ENCODE data around the gene SLC10A1. TPM values are rescaled to one million over a fixed set of nuclear protein-coding genes. Genes with fewer than 3 reads are reported as not detected.
A peak's percentile ranks its signal among the peaks of the same experiment; 100 is the strongest.

SLC10A1 gene
- total RNA-seq, 4 donors from 2014 or later, result not detected

- peaks cover 3 to 45% (median 34%) of the 10 kb centered on the region in 3 donors for H3K36me3 ChIP-seq
- peak; percentile 10 to 97 for TF ChIP-seq POLR2A (IDR thresholded peaks at IDR 0.05)
- TF ChIP-seq, protein P1, sequence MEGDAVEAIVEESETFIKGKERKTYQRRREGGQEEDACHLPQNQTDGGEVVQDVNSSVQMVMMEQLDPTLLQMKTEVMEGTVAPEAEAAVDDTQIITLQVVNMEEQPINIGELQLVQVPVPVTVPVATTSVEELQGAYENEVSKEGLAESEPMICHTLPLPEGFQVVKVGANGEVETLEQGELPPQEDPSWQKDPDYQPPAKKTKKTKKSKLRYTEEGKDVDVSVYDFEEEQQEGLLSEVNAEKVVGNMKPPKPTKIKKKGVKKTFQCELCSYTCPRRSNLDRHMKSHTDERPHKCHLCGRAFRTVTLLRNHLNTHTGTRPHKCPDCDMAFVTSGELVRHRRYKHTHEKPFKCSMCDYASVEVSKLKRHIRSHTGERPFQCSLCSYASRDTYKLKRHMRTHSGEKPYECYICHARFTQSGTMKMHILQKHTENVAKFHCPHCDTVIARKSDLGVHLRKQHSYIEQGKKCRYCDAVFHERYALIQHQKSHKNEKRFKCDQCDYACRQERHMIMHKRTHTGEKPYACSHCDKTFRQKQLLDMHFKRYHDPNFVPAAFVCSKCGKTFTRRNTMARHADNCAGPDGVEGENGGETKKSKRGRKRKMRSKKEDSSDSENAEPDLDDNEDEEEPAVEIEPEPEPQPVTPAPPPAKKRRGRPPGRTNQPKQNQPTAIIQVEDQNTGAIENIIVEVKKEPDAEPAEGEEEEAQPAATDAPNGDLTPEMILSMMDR (IDR thresholded peaks at IDR 0.05), result peak in 2 of 5 experiments; percentile 26 to 30
- TF ChIP-seq EP300 (IDR thresholded peaks at IDR 0.05), result peak; percentile 80 to 87
- no peaks in the 10 kb centered on the region for H3K27me3 ChIP-seq
- WGBS, 2 donors, result 0% methylated on average over 23 to 33 of the region's 54 CpGs
- no peaks in the 10 kb centered on the region for H3K9me3 ChIP-seq
- H3K4me3 ChIP-seq, result peak overlapping the region; percentile 72 to 96 (median 88)
- H3K27ac ChIP-seq, result peak overlapping the region; percentile 99 to 100 (median 100)
- DNase-seq (ENCODE audit: low spot score in 2 of 2), result peak; percentile 75 to 80
- peaks cover 6 to 51% (median 30%) of the 10 kb centered on the region in 4 donors for H3K4me1 ChIP-seq
These were observed 29.6 kb downstream of the SLC10A1 start for GRCh38 chr14:69767369-69767999.

GRCh38 chr14:69766984-69767368, 30.1 kb downstream of the SLC10A1 start, which contains the start of gene SRSF5:
Gene SRSF5 (plus strand): TSS chr14:69767142. CDS start chr14:69768157, 1,015 bp downstream.
- peak; percentile 92 to 94 for DNase-seq (ENCODE audit: low spot score in 2 of 2)
- peaks cover 3 to 40% (median 29%) of the 10 kb centered on the region in 3 donors for H3K36me3 ChIP-seq
- 0% methylated on average over 6 to 31 of the region's 31 CpGs for WGBS, 2 donors
- peak within 1 kb of the TSS; percentile 99 to 100 (median 100) for H3K27ac ChIP-seq
- no peaks in the 10 kb centered on the region for H3K27me3 ChIP-seq
- H3K4me1 ChIP-seq, result peaks cover 6 to 46% (median 30%) of the 10 kb centered on the region in 4 donors
- H3K9me3 ChIP-seq, result no peaks in the 10 kb centered on the region
- H3K4me3 ChIP-seq, result peak within 1 kb of the TSS; percentile 72 to 96 (median 88)
- peak; percentile 98 to 99 for TF ChIP-seq POLR2A (IDR thresholded peaks at IDR 0.05)
- TF ChIP-seq, protein P1 (IDR thresholded peaks at IDR 0.05), result peak in 1 of 5 experiments; percentile 12
- peak; percentile 94 to 100 for TF ChIP-seq EP300 (IDR thresholded peaks at IDR 0.05)

DNA sequence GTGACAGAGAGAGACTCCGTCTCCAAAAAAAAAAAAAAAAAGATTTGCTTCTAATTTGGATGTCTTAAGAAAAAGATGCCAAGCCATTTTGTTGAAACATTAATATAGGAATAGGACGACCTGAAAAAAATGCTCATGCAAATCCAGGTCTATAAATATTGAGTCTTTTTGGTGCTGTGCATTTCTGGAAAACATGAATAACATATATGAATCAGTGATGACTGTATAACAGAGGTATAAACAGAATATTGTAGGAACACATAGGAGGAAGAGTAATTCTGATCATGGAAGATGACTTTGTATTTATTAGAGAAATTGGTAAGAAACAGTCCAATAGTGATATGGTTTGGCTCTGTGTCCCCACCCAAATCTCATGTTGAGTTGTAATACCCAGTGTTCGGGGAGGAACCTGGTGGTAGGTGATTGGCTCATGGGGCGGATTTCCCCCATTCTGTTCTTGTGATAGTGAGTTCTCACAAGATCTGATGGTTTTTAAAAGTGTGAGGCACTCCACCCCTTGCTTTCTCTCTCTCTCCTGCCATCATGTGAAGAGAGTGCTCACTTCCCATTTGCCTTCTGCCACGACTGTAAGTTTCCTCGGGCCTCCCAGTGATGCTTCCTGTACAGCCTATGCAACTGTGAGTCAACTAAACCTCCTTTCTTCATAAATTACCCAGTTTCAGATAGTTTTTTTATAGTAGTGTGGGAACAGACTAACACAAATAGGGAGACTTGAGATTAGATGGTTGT, 33.1 kb downstream of the SLC10A1 start:
- WGBS, 2 donors, result 78 to 80% methylated on average over 6 of the region's 6 CpGs

DNA sequence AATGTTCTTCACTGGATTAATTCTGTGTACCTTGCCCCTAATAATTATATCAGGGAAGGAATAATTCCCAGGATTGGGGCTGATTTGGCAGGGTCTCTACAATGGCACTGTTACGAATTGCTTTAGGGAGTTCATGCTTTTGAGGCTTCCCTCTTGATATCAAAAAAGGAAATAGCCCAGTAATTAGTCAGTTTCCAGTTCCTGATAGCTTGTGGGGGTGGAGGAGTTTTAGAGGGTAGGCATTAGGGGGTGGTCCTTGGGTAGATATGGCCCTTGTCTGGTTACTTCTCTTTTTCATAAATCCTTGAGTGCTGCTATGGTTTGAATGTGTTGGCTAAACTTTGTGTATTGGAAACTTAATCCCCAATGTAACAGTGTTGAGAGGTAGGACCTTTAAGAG, 36.2 kb downstream of the SLC10A1 start:
- H3K36me3 ChIP-seq, result no peaks in the 10 kb centered on the region
- H3K4me3 ChIP-seq, result no peak overlapping the region
- no peaks in the 10 kb centered on the region for H3K27me3 ChIP-seq
- no peaks in the 10 kb centered on the region for H3K9me3 ChIP-seq
- no peak overlapping the region for H3K27ac ChIP-seq
- peaks cover 0 to under 1% (median 0%) of the 10 kb centered on the region in 4 donors for H3K4me1 ChIP-seq
- 68 to 81% methylated on average over 1 of the region's 1 CpG for WGBS, 2 donors
- no peak for DNase-seq (ENCODE audit: low spot score in 2 of 2)
- no peak for TF ChIP-seq POLR2A (IDR thresholded peaks at IDR 0.05)

More for the DNA sequence above, 33.1 kb downstream of the SLC10A1 start:
- Histone ChIP-seq H3K36me3 (peaks cover 3 to 10% (median 3%) of the 10 kb centered on the region in 3 donors), H3K27ac (no peak overlapping the region), H3K9me3 (no peaks in the 10 kb centered on the region), H3K27me3 (no peaks in the 10 kb centered on the region), H3K4me3 (no peak overlapping the region), H3K4me1 (peaks cover 6 to 16% (median 13%) of the 10 kb centered on the region in 4 donors)
- TF ChIP-seq EP300 (IDR thresholded peaks at IDR 0.05), result no peak
- TF ChIP-seq, protein P1 (IDR thresholded peaks at IDR 0.05), result no peak
- TF ChIP-seq POLR2A (IDR thresholded peaks at IDR 0.05), result no peak
- no peak for DNase-seq (ENCODE audit: low spot score in 2 of 2)

DNA sequence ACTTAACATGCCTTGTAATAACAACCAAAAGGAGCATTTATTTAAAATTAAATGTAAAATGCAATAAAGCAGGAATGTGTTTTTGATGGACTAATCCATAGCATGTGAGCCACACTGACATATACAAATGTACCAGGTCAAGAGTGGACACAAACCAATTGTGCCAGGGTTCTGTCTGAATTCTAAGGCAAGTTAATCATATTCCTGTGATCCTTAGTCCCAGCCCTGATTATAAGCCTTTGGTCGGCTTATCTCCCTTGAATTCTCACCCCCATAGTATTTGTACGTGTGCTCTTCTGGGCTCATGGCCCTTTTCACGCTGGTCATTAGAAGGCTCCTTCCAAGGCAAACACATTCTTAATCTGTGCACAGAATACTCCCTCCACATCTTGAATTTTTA, 40.7 kb downstream of the SLC10A1 start:
- no peak overlapping the region for H3K27ac ChIP-seq
- H3K27me3 ChIP-seq, result no peaks in the 10 kb centered on the region
- H3K4me1 ChIP-seq, result no peaks in the 10 kb centered on the region
- no peak overlapping the region for H3K4me3 ChIP-seq
- no peak for DNase-seq (ENCODE audit: low spot score in 2 of 2)
- 71 to 73% methylated on average over 3 of the region's 3 CpGs for WGBS, 2 donors
- no peaks in the 10 kb centered on the region for H3K9me3 ChIP-seq
- no peaks in the 10 kb centered on the region for H3K36me3 ChIP-seq
- no peak for TF ChIP-seq EP300 (IDR thresholded peaks at IDR 0.05)
- TF ChIP-seq, protein P1 (IDR thresholded peaks at IDR 0.05), result no peak
- no peak for TF ChIP-seq POLR2A (IDR thresholded peaks at IDR 0.05)
